Posterior vena cava (tissue), 2 donors: ENCODE measurements around the gene RLF. TPM values are rescaled to one million over a fixed set of nuclear protein-coding genes. Genes with fewer than 3 reads are reported as not detected.

Source experiments
- DNase-seq: peaks from one replicate; pipeline ENCODE4 v3.0.0-alpha.2; 2020; ENCODE audit warnings: low spot score
- intact Hi-C, 2 donors: fragments of 100-400 bp; cut with DNase I; formaldehyde crosslinking; loops; one replicate each; pipeline versions ENCODE4 v1.14.1 to v1.14.2; 2022 to 2023
- long read RNA-seq, 2 donors: library from polyadenylated mRNA; unstranded; transcript quantifications; one replicate each; pipeline ENCODE4 v2.0.0, GENCODE V29; 2020 to 2021
- total RNA-seq, 2 donors: library from RNA; stranded (reverse); fragmentation: NEBNext Ultra II Directional; extraction: Animal tissue kit (Norgen Biotek cat#: 25700); gene quantifications; one replicate each; pipeline ENCODE4 v1.2.1, GENCODE V29; 2021
- donor health status: DM: yes; HTN: yes; CAD: no.
- donor health status: DM: yes; HTN: yes; CAD: no.

Gene RLF, protein sequence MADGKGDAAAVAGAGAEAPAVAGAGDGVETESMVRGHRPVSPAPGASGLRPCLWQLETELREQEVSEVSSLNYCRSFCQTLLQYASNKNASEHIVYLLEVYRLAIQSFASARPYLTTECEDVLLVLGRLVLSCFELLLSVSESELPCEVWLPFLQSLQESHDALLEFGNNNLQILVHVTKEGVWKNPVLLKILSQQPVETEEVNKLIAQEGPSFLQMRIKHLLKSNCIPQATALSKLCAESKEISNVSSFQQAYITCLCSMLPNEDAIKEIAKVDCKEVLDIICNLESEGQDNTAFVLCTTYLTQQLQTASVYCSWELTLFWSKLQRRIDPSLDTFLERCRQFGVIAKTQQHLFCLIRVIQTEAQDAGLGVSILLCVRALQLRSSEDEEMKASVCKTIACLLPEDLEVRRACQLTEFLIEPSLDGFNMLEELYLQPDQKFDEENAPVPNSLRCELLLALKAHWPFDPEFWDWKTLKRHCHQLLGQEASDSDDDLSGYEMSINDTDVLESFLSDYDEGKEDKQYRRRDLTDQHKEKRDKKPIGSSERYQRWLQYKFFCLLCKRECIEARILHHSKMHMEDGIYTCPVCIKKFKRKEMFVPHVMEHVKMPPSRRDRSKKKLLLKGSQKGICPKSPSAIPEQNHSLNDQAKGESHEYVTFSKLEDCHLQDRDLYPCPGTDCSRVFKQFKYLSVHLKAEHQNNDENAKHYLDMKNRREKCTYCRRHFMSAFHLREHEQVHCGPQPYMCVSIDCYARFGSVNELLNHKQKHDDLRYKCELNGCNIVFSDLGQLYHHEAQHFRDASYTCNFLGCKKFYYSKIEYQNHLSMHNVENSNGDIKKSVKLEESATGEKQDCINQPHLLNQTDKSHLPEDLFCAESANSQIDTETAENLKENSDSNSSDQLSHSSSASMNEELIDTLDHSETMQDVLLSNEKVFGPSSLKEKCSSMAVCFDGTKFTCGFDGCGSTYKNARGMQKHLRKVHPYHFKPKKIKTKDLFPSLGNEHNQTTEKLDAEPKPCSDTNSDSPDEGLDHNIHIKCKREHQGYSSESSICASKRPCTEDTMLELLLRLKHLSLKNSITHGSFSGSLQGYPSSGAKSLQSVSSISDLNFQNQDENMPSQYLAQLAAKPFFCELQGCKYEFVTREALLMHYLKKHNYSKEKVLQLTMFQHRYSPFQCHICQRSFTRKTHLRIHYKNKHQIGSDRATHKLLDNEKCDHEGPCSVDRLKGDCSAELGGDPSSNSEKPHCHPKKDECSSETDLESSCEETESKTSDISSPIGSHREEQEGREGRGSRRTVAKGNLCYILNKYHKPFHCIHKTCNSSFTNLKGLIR (N-terminal part only)
- total RNA-seq = 10 to 100 TPM; 14.4 to 18.1 TPM
- long read RNA-seq, donor 1, full-length matches to known transcripts = 4 of 5 reads
- long read RNA-seq, donor 1, partial matches to known transcripts = 1 of 5 reads
- long read RNA-seq, donor 1, other reads (novel, unspliced or antisense) = 0 of 5 reads
- long read RNA-seq, donor 2, full-length matches to known transcripts = 46 of 60 reads
- long read RNA-seq, donor 2, partial matches to known transcripts = 4 of 60 reads
- long read RNA-seq, donor 2, other reads (novel, unspliced or antisense) = 10 of 60 reads

DNA sequence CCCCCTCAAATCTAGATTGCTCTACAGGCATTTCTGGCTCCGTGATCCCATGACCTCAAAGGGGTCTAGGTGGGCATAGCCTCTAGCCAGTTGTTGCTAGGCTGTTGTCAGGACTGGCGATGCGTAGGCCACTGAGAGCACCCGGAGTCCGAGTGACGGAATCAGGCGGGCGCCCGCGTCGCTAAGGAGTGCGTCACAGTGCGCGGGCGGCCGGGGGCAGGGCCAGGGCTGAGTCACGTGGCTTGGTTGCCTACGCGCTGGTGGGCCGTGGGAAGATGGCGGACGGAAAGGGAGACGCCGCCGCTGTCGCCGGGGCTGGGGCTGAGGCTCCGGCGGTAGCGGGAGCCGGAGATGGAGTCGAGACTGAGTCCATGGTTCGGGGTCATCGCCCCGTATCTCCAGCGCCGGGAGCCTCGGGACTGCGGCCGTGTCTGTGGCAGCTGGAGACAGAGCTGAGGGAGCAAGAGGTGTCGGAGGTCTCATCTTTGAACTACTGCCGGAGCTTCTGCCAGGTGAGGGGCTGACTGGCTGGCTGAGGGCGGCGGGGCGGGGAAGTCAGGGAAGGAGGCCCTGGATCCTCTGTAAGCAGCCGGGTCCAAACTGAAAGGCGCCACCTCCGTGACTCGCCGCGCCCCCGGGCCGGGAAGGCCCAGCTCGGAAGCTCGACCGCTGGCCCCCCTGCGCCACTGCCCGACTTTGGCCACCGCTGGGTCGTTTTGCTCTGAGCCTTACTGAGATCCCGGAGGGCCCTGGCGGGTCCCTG, at the start of gene RLF:
Gene RLF (plus strand): TSS at position 263 of the 763 bp plus-strand sequence. CDS start 13 bp downstream, at position 276.
- intact Hi-C loops = loop anchor here in 1 of 2 donors (5.0 kb wide), 1 partner anchor 156 kb away; the partner anchor contains the start of gene COL9A2
- DNase-seq = peak; percentile 99

DNA sequence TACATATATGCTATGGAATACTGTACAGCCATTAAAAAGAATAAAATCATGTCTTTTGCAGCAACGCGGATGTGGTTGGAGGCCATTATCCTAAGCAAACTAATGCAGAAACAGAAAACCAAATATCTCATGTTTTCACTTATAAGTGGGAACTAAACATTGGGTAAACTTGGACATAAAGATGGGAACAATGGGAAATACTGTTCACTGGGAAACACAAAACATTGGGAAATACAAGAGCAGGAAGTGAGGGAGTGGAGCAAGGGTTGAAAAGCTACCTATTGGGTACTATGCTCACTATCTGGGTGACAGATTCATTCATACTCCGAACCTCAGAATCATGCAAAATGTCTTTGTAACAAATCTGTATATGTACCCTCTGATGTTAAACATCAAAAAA, 46.8 kb upstream of the RLF start:
- intact Hi-C loops = no loop called here
- DNase-seq = no peak

DNA sequence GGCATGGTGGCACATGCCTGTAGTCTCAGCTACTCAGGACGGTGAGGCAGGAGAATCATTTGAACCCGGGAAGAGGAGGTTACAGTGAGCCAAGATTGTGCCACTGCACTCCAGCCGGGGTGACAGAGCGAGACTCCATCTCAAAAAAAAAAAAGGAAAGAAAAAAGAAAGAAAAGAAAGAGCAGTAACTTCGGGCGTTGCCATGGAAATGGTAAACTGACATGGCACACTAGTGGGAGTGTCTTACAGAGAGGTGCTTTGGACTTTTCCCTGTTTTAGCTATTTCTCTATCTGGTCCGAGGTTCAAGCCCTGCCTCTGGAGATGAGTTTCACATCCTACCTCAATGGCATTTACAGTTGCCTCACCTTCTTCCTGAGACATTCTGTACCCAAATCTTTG, 41.1 kb upstream of the RLF start:
- DNase-seq = no peak
- intact Hi-C loops = no loop called here

DNA sequence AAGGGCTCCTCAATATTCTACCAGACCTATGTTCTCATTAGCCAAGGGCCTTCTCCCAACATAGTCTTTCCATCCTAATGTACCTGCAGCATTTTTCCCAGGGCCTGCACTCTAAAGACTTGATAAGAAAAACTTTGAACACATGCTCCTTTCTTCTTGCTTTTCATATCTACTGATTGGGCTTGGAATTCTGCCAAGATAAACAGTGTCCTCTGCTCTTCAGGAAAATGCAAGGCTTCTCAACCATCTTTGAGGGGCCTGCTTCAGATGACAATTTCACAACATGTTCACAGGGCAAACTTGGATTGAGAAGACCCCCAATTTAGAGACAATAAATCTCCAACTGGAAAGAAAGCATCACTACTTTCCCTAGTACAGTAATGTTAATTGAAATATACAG, 38.3 kb upstream of the RLF start:
- intact Hi-C loops = no loop called here
- no peak for DNase-seq

DNA sequence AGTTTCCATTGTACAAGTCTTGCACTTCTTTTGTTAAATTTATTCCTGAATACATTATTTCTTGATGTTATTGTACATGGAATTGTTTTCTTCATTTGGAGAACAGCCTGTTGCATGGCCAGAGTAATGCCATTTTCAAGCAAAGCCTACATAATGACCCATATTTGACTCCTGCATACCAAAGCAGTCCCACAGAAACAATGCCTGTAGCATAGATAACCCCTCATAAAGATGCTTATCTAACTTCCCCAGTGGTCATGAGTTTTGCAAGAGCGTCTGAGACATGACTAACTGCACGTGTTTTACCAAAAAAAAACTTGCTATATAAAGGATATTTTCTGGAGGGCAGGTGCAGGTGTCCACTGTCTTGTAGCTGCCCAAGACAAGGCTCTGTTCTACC, 30.3 kb upstream of the RLF start:
- no peak for DNase-seq
- intact Hi-C loops = no loop called here

DNA sequence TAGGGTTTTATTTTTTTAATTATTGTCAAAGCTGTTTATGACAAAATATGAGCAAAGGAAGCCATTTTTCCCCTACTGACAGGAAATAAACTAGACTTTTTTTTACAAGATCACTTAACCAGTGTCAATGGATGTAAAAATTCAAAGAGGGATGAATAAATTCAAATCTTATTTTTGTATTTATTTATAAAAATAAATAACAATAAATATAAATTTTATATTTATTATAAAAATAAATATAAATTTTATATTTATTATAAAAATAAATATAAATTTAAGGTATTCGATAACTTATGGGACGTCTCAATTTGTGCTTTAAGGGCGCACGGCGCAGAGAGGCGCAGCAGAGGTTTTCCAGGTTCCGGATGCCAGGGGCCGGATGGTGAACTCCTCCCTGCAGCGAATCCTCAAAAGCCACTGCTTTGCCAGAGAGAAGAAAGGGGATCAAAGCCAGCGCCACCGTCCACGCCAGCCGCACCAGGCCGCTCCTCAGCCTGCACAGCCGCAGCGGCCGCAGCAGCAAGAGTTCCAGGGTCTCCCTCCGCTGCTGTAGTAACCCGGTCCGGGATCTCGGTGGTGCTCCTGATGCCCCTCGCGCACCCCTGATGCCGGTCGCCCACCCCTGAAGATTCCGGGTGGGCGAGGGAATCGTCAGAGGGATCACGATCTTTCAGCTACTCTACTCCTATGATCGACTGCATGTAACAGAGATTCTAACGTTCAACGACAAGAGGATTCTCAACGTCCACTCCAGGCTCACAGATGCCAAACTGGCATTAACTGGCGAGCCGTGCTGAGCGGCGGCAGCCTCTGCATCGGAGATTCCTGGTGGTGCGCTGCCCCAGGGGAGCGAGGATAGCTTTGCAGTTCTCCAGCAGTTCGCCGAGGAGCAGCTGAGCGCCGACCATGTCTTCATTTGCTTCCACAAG, 28.5 kb upstream of the RLF start:
- intact Hi-C loops = no loop called here
- no peak for DNase-seq

DNA sequence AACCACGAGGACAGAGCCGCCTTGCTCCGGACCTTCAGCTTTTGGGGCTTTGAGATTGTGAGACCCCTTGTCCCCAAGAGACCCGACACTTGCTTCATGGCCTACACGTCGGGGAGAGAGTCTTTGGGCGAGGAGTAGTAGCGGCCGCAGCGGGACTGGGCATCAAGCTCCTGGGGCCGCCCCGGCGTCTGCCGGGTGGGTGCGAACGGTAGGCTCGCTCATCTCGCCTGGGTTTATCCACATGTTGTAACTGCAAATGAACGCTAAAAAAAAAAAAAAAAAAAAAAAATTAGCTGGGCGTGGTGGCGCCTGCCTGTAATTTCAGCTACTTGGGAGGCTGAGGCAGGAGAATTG, 27.9 kb upstream of the RLF start:
- intact Hi-C loops = no loop called here
- DNase-seq = no peak

DNA sequence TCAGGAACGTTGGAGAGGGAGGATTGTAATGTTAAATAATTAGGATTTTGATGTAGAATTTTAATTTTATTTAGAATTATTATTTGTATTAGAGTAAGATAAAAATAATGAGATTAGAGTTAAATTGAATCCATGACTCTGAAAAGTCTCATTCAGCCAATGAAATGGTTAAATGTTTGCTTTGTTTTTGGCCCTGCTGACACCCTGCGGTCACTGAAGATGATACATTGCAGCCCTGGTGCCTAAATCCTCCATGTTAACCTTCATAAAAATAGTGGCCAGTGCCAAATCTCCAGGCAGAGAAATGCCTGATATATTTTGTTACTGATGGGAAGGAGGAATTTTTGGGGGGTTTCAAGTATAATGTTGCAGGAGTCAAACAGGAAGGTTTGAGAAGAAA, 27.3 kb upstream of the RLF start:
- intact Hi-C loops = no loop called here
- DNase-seq = no peak

DNA sequence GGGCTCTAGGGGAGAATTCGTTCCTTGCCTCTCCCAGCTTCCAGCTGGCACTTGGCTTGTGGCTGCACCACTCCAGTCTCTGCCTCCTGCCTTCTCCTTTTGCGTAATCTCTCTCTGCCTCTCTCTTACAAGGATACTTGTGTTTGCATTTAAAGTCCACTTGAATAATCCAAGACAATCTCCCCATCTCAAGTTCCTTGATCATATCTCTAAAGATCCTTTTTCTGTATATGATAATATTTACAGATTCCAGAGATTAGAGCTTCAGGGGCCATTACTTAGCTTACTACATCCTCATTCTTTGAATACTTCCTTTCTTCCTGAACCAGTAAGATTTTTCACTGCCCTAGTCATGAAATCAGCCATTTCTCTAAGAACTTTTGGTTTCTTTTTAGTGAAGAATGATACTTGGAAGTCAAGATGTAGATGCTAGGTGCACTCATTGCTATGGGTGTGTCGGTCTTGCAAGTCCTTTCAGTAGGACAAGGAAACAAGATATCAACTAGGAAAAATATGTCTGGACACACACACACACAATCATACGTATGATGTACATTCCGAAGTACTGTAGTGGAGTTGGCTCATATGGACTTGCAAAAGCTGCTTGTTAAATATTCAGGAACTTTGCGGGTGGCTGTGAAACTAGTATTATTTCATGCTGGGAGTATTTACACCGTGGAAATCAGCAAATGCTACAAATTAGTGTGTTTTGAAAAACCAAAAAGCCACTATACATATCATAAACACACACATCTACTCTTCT, 20.8 kb upstream of the RLF start:
- intact Hi-C loops = loop anchor here in 1 of 2 donors (10.0 kb wide), 1 partner anchor 194 kb away; no protein-coding TSS in a partner anchor
- no peak for DNase-seq

DNA sequence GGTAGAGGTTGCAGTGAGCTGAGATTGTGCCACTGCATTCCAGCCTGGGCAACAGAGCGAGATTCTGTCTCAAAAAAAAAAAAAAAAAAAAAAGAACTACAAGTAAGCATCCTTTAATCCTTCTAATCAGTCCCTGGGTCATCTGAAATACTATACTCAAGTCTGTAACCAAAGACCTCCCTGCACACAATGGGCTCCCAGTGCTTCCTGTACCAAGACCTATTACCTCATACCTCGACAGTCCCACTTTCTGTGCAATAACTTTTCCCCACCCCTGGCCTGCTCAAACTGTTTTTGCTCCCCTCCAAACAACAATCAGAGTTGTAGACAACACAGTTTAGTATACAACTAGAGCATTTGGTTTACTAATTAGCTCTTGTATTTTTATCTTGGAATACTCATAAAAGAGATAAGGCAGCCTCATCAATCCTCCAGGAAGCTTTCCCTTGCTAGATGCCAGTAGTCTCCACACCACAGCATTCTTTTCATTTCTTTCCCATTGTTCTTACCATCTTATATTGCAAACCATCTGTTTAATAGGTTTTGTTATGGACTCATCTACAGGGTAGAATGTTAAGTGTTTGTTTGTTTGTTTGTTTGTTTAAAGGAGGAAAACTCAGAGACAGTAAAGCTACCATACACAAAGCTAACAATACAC, 19.2 kb upstream of the RLF start:
- intact Hi-C loops = loop anchor here in 1 of 2 donors (10.0 kb wide), 1 partner anchor 193 kb away; no protein-coding TSS in a partner anchor
- DNase-seq = no peak

DNA sequence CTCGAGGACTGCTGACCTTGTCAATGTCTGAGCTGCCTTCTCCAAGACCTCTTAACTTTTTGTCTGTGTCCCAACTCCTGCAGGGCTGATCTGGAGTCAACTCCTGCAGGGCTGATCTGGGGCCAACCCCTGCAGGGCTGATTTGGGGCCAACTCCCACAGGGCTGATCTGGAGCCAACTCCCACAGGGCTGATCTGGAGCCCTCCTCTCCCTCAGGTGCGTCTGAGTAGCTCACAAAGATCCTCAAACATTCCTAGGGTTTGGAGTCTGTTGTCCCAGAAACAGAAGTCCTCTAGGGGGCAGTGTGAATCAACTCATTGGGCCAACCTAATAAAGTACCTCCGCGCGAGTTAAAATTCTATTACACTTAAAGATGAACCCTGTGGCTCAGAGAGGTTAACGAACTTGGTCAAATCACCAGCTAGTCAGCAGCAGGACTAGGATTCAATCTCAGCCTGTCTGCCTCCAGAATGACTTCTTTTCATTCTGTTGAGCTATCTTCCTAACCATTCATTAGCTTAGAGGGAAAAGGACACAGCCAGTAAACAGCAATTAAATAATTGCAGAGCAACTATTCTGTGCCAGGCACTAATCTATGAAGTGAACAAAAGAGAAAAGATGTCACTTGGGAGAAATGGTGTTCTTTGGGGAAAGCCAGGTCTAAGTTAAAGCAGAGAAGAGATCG, 17.2 kb upstream of the RLF start:
- intact Hi-C loops = loop anchor here in 1 of 2 donors (10.0 kb wide), 1 partner anchor 191 kb away; no protein-coding TSS in a partner anchor
- DNase-seq = no peak

DNA sequence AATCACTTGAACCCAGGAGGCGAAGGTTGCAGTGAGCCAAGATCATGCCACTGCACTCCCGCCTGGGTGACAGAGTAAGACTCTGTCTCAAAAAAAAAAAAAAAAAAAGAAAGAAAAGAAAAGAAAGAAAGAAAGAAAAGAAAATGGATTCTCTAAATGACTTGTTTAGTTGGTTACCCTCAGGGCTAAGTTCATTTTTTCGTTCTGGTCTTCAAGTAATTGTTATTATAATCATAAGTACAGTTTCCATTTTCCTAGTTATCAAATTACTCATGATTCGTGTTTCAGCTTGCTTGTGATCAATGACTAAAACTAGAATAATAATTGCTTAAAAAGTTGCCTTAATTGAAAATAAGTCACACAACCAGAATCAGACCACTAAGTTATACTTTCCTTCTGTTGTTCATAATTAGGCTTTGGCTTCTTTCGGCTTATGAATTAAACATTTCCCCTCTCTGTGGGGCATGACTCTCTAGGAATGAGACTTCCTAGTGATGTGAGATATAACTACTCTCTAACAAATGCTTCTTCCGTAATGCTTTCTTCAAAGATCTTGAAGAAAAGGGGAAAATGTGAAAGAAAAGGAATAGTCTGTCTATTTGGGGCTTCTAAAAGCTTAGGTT, 9.6 kb upstream of the RLF start:
- no peak for DNase-seq
- intact Hi-C loops = loop anchor here in 1 of 2 donors (2.0 kb wide), 1 partner anchor 187 kb away; no protein-coding TSS in a partner anchor

DNA sequence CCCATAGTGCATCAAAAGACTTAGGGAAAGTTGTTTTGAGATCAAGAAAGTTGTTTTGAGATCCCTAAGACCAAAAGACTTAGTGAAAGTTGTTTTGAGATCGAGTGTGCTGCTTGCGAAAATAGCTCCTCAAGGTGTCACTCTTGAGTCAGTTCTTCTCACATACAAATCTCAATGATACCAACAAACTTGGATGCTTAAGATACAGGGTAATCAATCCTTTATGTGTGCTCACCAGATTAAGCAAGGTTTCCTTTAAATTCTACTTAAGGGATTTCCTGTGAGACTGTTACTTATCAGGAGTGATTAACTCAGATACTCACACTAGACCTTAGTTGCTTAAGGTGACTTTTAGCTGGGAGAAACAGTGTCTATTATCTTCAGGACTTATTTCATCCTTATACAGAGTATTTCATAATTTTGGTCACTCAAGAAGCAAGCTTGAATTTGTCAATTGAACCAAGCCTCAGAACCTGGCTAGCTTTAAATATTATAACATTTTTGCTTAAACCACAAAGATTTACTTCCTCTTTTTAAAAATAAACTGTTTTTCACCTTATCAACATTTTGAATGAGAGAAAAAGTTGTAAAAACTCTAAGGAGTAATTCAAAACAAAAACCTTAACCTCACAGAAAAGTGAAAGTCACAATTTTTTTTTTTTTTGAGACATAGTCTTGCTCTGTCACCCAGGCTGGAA, 8.0 kb upstream of the RLF start:
- no peak for DNase-seq
- intact Hi-C loops = loop anchor here in 1 of 2 donors (2.0 kb wide), 1 partner anchor 186 kb away; no protein-coding TSS in a partner anchor

DNA sequence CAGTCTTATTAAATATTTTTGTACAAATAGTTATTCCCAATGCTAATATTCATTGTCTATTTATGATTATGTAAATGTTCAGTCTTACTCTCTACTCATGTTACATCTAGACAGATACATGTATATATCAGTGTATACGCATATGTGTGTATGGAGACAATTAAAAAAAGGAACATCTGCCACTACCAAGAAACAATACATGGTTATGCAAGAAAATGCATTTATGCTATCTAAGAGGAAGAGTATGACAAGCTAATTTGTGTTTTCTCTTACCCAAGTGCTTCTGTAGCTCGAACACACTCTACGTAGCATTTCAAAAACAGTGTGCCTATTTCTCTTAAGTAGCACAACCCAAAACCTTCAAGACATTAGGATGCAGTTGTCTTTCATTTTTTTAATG, 6.1 kb upstream of the RLF start:
- DNase-seq = no peak
- intact Hi-C loops = no loop called here
